CD4-positive, alpha-beta memory T cell (primary cell): ENCODE measurements around the gene ITSN1. TPM values are rescaled to one million over a fixed set of nuclear protein-coding genes. Genes with fewer than 3 reads are reported as not detected.
"Not testable (repeated sequence)": the region's sequence is repeated elsewhere in the genome, so short reads cannot be mapped to it uniquely, and the experiment has no call there.

Experiments
- CTCF ChIA-PET: fragments of 350-600 bp; sonication (Branson Sonifier 250); formaldehyde crosslinking; loops from one replicate; lab custom pipeline; 2021; ENCODE audit warnings: inconsistent platforms; ENCODE audit not compliant: partially characterized antibody; lab: Charles Lee
- POLR2A ChIA-PET: fragments of 350-600 bp; sonication (Branson Sonifier 250); formaldehyde crosslinking; loops from one replicate; lab custom pipeline; 2021; ENCODE audit not compliant: partially characterized antibody; lab: Charles Lee
- DNase-seq, 5 donors: peaks; one replicate each; pipeline versions ENCODE4 v3.0.0 to v3.0.0-alpha.2; 2020 to 2022; ENCODE audit warnings: mixed read lengths in 1 of 5
- H3K27ac ChIP-seq: one replicate; pipeline ENCODE4 v1.7.0; 2013; ENCODE audit warnings: low read depth, low read length
- H3K27me3 ChIP-seq: 2 replicates; pipeline ENCODE4 v1.7.0; 2013; ENCODE audit warnings: mild to moderate bottlenecking, low read length, moderate library complexity; ENCODE audit not compliant: insufficient read depth
- H3K36me3 ChIP-seq: 2 replicates; pipeline ENCODE4 v1.7.0; 2013; ENCODE audit warnings: mild to moderate bottlenecking, low read length, moderate library complexity; ENCODE audit not compliant: insufficient read depth
- H3K4me1 ChIP-seq: 2 replicates; pipeline ENCODE4 v1.7.0; 2013; ENCODE audit warnings: mild to moderate bottlenecking, low read length, moderate library complexity; ENCODE audit not compliant: insufficient read depth
- H3K4me3 ChIP-seq, 2 donors: one replicate each; pipeline ENCODE4 v1.7.0; 2013; ENCODE audit warnings: low read length in 2 of 2, mild to moderate bottlenecking in 1 of 2
- H3K9me3 ChIP-seq, 2 donors: one replicate each; pipeline ENCODE4 v1.7.0; 2013; ENCODE audit warnings: low read length in 2 of 2, control low read depth in 1 of 2; ENCODE audit not compliant: control insufficient read depth in 1 of 2
- H3K27ac Mint-ChIP-seq, 7 donors: one replicate each; pipeline ENCODE4 v1.8.0; 2020 to 2021; ENCODE audit warnings: mixed read lengths in 7 of 7, mild to moderate bottlenecking in 6 of 7, inconsistent platforms in 3 of 7, moderate library complexity in 3 of 7
- H3K27me3 Mint-ChIP-seq, 2 donors: one replicate each; pipeline ENCODE4 v1.8.0; 2020 to 2021; ENCODE audit warnings: mixed read lengths in 2 of 2
- H3K36me3 Mint-ChIP-seq, 2 donors: one replicate each; pipeline ENCODE4 v1.8.0; 2020 to 2021; ENCODE audit warnings: mixed read lengths in 2 of 2, inconsistent platforms in 1 of 2, mild to moderate bottlenecking in 1 of 2
- H3K4me1 Mint-ChIP-seq, 4 donors: one replicate each; pipeline ENCODE4 v1.8.0; 2020 to 2021; ENCODE audit warnings: mixed read lengths in 4 of 4, mild to moderate bottlenecking in 1 of 4
- H3K4me3 Mint-ChIP-seq, 8 donors: one replicate each; pipeline ENCODE4 v1.8.0; 2020 to 2021; ENCODE audit warnings: mixed read lengths in 8 of 8, mild to moderate bottlenecking in 7 of 8, moderate library complexity in 6 of 8, inconsistent platforms in 3 of 8
- H3K9me3 Mint-ChIP-seq, 8 donors: one replicate each; pipeline ENCODE4 v1.8.0; 2020 to 2021; ENCODE audit warnings: mixed read lengths in 8 of 8, mild to moderate bottlenecking in 5 of 8, inconsistent platforms in 3 of 8, moderate library complexity in 1 of 8
- intact Hi-C: fragments of 100-400 bp; cut with micrococcal nuclease; formaldehyde crosslinking; loops from one replicate; pipeline ENCODE4 v1.15.1; 2023
- polyA plus RNA-seq, 2 donors: library from polyadenylated mRNA; unstranded; fragments of 300-500 nt; fragmentation: Illumina TruSeq; gene quantifications; one replicate each; pipeline ENCODE4 v1.2.3, GENCODE V29; 2021
- total RNA-seq, 2 experiments: library from RNA; stranded (reverse); gene quantifications; one replicate each; pipeline ENCODE4 v1.2.3, GENCODE V29; 2021

The ITSN1 gene
- total and polyA plus RNA-seq, 4 experiments from 2014 or later = 1.0 to 3.9 (median 3.0) TPM

GRCh38 chr21:33865996-33866575 is 223.8 kb downstream of the ITSN1 start:
- Mint-ChIP-seq H3K9me3 (no peaks in the 10 kb centered on the region), H3K4me1 (peaks cover 0 to 4% (median 3%) of the 10 kb centered on the region in 4 donors), H3K4me3 (no peak overlapping the region), H3K36me3 (no peaks in the 10 kb centered on the region), H3K27me3 (peaks cover 0 to 3% of the 10 kb centered on the region in 2 donors), H3K27ac (no peak overlapping the region)
- Histone ChIP-seq H3K27me3 (no peaks in the 10 kb centered on the region), H3K9me3 (no peaks in the 10 kb centered on the region), H3K36me3 (no peaks in the 10 kb centered on the region), H3K4me3 (no peak overlapping the region), H3K27ac (no peak overlapping the region), H3K4me1 (no peaks in the 10 kb centered on the region)
- ChIA-PET POLR2A (no interaction called here), CTCF (no interaction called here)
- intact Hi-C loops = no loop called here
- no peak for DNase-seq

GRCh38 chr21:33866826-33867225 is 224.5 kb downstream of the ITSN1 start:
- H3K4me3 Mint-ChIP-seq = no peak overlapping the region
- intact Hi-C loops = no loop called here
- H3K4me3 ChIP-seq = no peak overlapping the region
- H3K27ac ChIP-seq = no peak overlapping the region
- no peak overlapping the region for H3K27ac Mint-ChIP-seq
- CTCF ChIA-PET = no interaction called here
- H3K27me3 ChIP-seq = no peaks in the 10 kb centered on the region
- no peaks in the 10 kb centered on the region for H3K9me3 Mint-ChIP-seq
- no peaks in the 10 kb centered on the region for H3K36me3 Mint-ChIP-seq
- no peaks in the 10 kb centered on the region for H3K4me1 ChIP-seq
- POLR2A ChIA-PET = no interaction called here
- peaks cover 0 to 4% (median 3%) of the 10 kb centered on the region in 4 donors for H3K4me1 Mint-ChIP-seq
- H3K27me3 Mint-ChIP-seq = peaks cover 0 to 3% of the 10 kb centered on the region in 2 donors
- no peaks in the 10 kb centered on the region for H3K9me3 ChIP-seq
- no peaks in the 10 kb centered on the region for H3K36me3 ChIP-seq
- no peak for DNase-seq

DNA sequence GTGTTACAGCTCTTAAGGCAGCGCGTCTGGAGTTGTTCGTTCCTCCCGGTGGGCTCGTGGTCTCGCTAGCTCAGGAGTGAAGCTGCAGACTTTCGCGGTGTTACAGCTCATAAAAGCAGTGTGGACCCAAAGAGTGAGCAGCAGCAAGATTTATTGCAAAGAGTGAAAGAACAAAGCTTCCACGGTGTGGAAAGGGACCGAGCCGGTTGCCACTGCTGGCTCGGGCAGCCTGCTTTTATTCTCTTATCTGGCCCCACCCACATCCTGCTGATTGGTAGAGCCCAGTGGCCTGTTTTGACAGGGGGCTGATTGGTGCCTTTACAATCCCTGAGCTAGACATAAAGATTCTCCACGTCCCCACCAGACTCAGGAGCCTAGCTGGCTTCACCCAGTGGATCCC is 225.6 kb downstream of the ITSN1 start:
- POLR2A ChIA-PET, H3K4me1 Mint-ChIP-seq, H3K27me3 Mint-ChIP-seq, H3K4me3 ChIP-seq, H3K9me3 ChIP-seq, H3K9me3 Mint-ChIP-seq, H3K36me3 Mint-ChIP-seq, H3K4me1 ChIP-seq, H3K36me3 ChIP-seq, H3K27me3 ChIP-seq, CTCF ChIA-PET, intact Hi-C loops, DNase-seq, H3K27ac ChIP-seq: not testable (repeated sequence)
- Mint-ChIP-seq H3K4me3 (peak overlapping the region in 4 of 8 donors; percentile 24 to 68 (median 46)), H3K27ac (peak overlapping the region in 2 of 7 donors; percentile 19 to 37)

- no peaks in the 10 kb centered on the region for H3K9me3 ChIP-seq
- H3K4me3 ChIP-seq = no peak overlapping the region
- Mint-ChIP-seq H3K27me3 (peaks cover 0 to 3% of the 10 kb centered on the region in 2 donors), H3K9me3 (peaks cover 0 to 2% (median 0%) of the 10 kb centered on the region in 8 donors), H3K36me3 (no peaks in the 10 kb centered on the region), H3K4me3 (no peak overlapping the region), H3K27ac (no peak overlapping the region), H3K4me1 (peaks cover 0 to 4% (median 3%) of the 10 kb centered on the region in 4 donors)
- intact Hi-C loops = no loop called here
- POLR2A ChIA-PET = no interaction called here
- H3K27me3 ChIP-seq = no peaks in the 10 kb centered on the region
- H3K4me1 ChIP-seq = no peaks in the 10 kb centered on the region
- DNase-seq = no peak
- H3K36me3 ChIP-seq = no peaks in the 10 kb centered on the region
- CTCF ChIA-PET = interaction anchor here (1.4 kb wide), 1 partner anchor 11 kb away, joined by 3 read pairs; no protein-coding TSS in a partner anchor
- no peak overlapping the region for H3K27ac ChIP-seq
These were observed 227.6 kb downstream of the ITSN1 start for GRCh38 chr21:33869873-33870272.

- Histone ChIP-seq H3K27ac (no peak overlapping the region), H3K9me3 (no peaks in the 10 kb centered on the region), H3K4me3 (no peak overlapping the region), H3K4me1 (no peaks in the 10 kb centered on the region), H3K27me3 (no peaks in the 10 kb centered on the region), H3K36me3 (no peaks in the 10 kb centered on the region)
- H3K9me3 Mint-ChIP-seq = peaks cover 0 to 2% (median 0%) of the 10 kb centered on the region in 8 donors
- no peak overlapping the region for H3K4me3 Mint-ChIP-seq
- no peak overlapping the region for H3K27ac Mint-ChIP-seq
- ChIA-PET POLR2A (no interaction called here), CTCF (interaction anchor here (1.4 kb wide), 1 partner anchor 10 kb away, joined by 3 read pairs; no protein-coding TSS in a partner anchor)
- intact Hi-C loops = no loop called here
- H3K4me1 Mint-ChIP-seq = peaks cover 0 to 4% (median 3%) of the 10 kb centered on the region in 4 donors
- peaks cover 2 to 3% of the 10 kb centered on the region in 2 donors for H3K27me3 Mint-ChIP-seq
- H3K36me3 Mint-ChIP-seq = no peaks in the 10 kb centered on the region
- DNase-seq = no peak
These were observed 228.5 kb downstream of the ITSN1 start for GRCh38 chr21:33870768-33871167.

- H3K4me3 ChIP-seq = no peak overlapping the region
- peaks cover under 1 to 5% of the 10 kb centered on the region in 2 donors for H3K27me3 Mint-ChIP-seq
- no peak overlapping the region for H3K27ac ChIP-seq
- POLR2A ChIA-PET = no interaction called here
- H3K4me1 ChIP-seq = no peaks in the 10 kb centered on the region
- no peaks in the 10 kb centered on the region for H3K27me3 ChIP-seq
- H3K9me3 Mint-ChIP-seq = peaks cover 0 to 2% (median 0%) of the 10 kb centered on the region in 8 donors
- no peaks in the 10 kb centered on the region for H3K36me3 ChIP-seq
- H3K27ac Mint-ChIP-seq = no peak overlapping the region
- no peaks in the 10 kb centered on the region for H3K9me3 ChIP-seq
- H3K36me3 Mint-ChIP-seq = no peaks in the 10 kb centered on the region
- H3K4me1 Mint-ChIP-seq = peaks cover 0 to 4% (median 3%) of the 10 kb centered on the region in 4 donors
- CTCF ChIA-PET = interaction anchor here (1.4 kb wide), 1 partner anchor 10 kb away, joined by 3 read pairs; no protein-coding TSS in a partner anchor
- intact Hi-C loops = no loop called here
- DNase-seq = no peak
- H3K4me3 Mint-ChIP-seq = no peak overlapping the region
These were observed 228.9 kb downstream of the ITSN1 start for GRCh38 chr21:33871171-33871570.

GRCh38 chr21:33872881-33873515 is 230.7 kb downstream of the ITSN1 start:
- intact Hi-C loops = no loop called here
- Histone ChIP-seq H3K27ac (no peak overlapping the region), H3K27me3 (no peaks in the 10 kb centered on the region), H3K4me3 (no peak overlapping the region), H3K4me1 (no peaks in the 10 kb centered on the region), H3K36me3 (no peaks in the 10 kb centered on the region), H3K9me3 (no peaks in the 10 kb centered on the region)
- H3K36me3 Mint-ChIP-seq = no peaks in the 10 kb centered on the region
- peaks cover 0 to 2% (median 0%) of the 10 kb centered on the region in 8 donors for H3K9me3 Mint-ChIP-seq
- H3K4me3 Mint-ChIP-seq = no peak overlapping the region
- DNase-seq = no peak
- H3K27ac Mint-ChIP-seq = peak overlapping the region in 1 of 7 donors; percentile 5
- peaks cover 4 to 5% of the 10 kb centered on the region in 2 donors for H3K27me3 Mint-ChIP-seq
- no peaks in the 10 kb centered on the region for H3K4me1 Mint-ChIP-seq
- ChIA-PET CTCF (no interaction called here), POLR2A (no interaction called here)
